ENCODE results near the gene POLRMT.

DNA sequence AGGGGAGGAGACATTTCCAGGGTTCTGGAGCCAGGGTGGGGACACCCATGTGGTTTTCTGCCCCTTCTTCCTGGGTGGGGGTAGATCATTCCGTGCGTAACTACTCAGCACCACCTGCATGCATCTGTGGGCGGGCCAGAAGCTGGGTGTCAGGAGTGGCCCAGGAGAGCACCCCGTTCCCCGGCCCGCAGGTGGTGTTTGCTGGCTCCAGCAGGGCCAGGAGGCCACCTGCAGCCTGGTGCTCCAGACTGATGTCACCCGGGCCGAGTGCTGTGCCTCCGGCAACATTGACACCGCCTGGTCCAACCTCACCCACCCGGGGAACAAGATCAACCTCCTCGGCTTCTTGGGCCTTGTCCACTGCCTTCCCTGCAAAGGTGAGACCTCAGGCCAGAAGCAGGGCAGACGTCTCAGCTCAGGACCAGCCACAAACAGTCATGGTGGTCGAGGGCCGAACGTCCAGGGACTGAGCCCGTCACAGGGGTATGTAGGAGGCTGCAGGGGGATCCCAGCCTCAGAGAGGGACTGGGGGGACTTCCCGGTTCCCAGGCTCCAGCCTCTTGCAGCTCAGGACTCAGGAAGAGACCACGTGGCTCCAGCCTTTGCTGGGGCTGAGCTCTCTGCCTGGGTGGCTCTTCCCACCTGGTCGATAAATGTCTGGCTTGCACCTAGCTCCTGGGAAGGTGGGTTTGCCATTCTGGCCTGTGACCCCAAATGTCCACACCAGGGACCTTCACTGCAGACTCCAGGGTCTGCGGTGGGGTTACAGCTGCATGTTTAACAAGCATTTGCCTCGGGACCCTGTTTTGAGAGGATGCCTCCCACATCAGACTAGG, 44.5 kb upstream of the POLRMT start:
- TF ChIP-seq, protein P1, sequence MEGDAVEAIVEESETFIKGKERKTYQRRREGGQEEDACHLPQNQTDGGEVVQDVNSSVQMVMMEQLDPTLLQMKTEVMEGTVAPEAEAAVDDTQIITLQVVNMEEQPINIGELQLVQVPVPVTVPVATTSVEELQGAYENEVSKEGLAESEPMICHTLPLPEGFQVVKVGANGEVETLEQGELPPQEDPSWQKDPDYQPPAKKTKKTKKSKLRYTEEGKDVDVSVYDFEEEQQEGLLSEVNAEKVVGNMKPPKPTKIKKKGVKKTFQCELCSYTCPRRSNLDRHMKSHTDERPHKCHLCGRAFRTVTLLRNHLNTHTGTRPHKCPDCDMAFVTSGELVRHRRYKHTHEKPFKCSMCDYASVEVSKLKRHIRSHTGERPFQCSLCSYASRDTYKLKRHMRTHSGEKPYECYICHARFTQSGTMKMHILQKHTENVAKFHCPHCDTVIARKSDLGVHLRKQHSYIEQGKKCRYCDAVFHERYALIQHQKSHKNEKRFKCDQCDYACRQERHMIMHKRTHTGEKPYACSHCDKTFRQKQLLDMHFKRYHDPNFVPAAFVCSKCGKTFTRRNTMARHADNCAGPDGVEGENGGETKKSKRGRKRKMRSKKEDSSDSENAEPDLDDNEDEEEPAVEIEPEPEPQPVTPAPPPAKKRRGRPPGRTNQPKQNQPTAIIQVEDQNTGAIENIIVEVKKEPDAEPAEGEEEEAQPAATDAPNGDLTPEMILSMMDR (IDR thresholded peaks at IDR 0.05; ENCODE audit: insufficient read depth, low read depth, low read length), result no peak
- TF ChIP-seq EZH2 (IDR thresholded peaks at IDR 0.05; ENCODE audit: insufficient read depth, low read length), result no peak

All from astrocyte (in vitro differentiated cells and primary cell).